IPS-15b (cell line): ENCODE data around the gene AMFR.
A peak's percentile ranks its signal among the peaks of the same experiment; 100 is the strongest.

Experiments
- H3K27me3 ChIP-seq: one replicate; pipeline ENCODE4 v1.6.1; 2013; ENCODE audit warnings: low read length; ENCODE audit not compliant: control insufficient read depth, insufficient read depth
- H3K36me3 ChIP-seq: one replicate; pipeline ENCODE4 v1.6.1; 2013; ENCODE audit warnings: low read length; ENCODE audit not compliant: control insufficient read depth, insufficient read depth
- H3K4me1 ChIP-seq: one replicate; pipeline ENCODE4 v1.6.1; 2013; ENCODE audit warnings: mild to moderate bottlenecking, low read length; ENCODE audit not compliant: control insufficient read depth, insufficient read depth
- H3K4me3 ChIP-seq: one replicate; pipeline ENCODE4 v1.5.1; 2013; ENCODE audit warnings: low read depth, low read length
- H3K9ac ChIP-seq: one replicate; pipeline ENCODE4 v1.6.1; 2013; ENCODE audit warnings: low read depth, mild to moderate bottlenecking, low read length
- H3K9me3 ChIP-seq: one replicate; pipeline ENCODE4 v1.6.1; 2013; ENCODE audit warnings: mild to moderate bottlenecking, low read length; ENCODE audit not compliant: control insufficient read depth, insufficient read depth

AMFR gene

DNA sequence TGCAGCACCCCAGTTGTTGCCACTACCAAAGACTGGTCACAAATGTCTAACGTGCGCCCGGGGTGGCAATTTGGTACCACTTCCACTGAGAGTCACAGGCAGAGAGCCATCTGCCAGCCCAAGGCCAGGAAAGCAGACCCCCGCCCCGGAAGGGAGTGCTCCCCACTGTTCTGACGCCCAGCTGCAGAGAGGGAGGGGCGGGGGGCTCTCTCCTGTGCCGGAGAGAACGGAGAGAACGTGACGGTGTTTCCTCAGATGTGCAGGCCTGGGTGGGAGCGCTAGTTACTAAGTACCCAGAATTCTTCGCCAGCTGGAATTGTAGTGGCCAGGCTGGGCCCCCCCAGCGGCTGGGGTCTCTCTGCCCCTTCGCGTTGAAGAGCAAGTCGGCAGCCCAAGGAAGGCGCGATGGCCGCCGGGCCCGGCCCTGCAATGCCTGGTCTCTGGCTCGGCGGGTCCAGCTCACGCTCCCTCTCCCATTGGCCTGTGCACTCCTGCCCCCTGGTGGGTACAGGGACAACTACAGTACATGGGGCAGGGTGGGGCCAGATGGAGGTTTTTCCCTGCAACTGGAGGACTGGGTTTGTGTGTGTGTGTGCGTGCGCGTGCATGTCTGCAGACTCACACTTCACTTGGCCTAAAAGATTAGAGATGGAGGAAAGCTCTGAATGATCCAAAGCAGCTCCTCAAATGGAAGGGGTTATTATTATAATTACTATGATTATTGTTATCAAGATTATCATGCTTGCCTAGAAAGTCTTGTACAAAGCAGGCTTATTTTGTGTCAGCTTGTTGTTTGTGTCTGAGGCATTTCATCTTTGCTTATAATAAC lies 107.1 kb downstream of the AMFR start:
- H3K9ac ChIP-seq: peak overlapping the region; percentile 60
- peak overlapping the region; percentile 45 for H3K4me3 ChIP-seq

DNA sequence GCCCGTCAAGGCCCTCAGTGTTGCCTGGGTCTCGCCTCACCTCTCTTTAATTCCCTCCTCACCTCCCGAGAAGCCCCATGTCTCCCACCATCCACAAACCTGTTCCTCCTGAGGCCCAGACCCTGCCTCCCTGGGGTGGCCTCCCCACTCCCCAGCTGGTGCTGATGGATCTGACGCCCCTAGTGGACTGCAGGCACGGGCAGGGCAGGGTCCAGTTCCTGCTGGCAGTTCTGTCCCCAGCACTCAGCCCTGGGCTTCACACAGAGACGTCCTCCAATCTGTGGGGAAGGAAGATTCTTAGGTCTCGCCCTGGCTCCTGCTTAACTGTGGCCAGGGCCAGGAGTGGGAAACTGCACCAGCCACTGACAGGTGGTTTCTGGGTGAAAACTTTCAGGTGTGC lies 108.8 kb downstream of the AMFR start:
- peaks cover 7% of the 10 kb centered on the region for H3K27me3 ChIP-seq

More for the DNA sequence above, 107.1 kb downstream of the AMFR start:
- H3K9me3 ChIP-seq: no peaks in the 10 kb centered on the region
- no peaks in the 10 kb centered on the region for H3K4me1 ChIP-seq
- H3K27me3 ChIP-seq: peaks cover 7% of the 10 kb centered on the region
- H3K36me3 ChIP-seq: no peaks in the 10 kb centered on the region

GRCh38 chr16:56315955-56316354 lies 109.4 kb downstream of the AMFR start:
- Histone ChIP-seq H3K4me1 (no peaks in the 10 kb centered on the region), H3K9me3 (no peaks in the 10 kb centered on the region), H3K27me3 (peaks cover 7% of the 10 kb centered on the region), H3K4me3 (no peak overlapping the region), H3K36me3 (no peaks in the 10 kb centered on the region), H3K9ac (no peak overlapping the region)

More for the DNA sequence above, 108.8 kb downstream of the AMFR start:
- H3K9ac ChIP-seq: no peak overlapping the region
- H3K4me3 ChIP-seq: no peak overlapping the region
- no peaks in the 10 kb centered on the region for H3K9me3 ChIP-seq
- no peaks in the 10 kb centered on the region for H3K36me3 ChIP-seq
- H3K4me1 ChIP-seq: no peaks in the 10 kb centered on the region

DNA sequence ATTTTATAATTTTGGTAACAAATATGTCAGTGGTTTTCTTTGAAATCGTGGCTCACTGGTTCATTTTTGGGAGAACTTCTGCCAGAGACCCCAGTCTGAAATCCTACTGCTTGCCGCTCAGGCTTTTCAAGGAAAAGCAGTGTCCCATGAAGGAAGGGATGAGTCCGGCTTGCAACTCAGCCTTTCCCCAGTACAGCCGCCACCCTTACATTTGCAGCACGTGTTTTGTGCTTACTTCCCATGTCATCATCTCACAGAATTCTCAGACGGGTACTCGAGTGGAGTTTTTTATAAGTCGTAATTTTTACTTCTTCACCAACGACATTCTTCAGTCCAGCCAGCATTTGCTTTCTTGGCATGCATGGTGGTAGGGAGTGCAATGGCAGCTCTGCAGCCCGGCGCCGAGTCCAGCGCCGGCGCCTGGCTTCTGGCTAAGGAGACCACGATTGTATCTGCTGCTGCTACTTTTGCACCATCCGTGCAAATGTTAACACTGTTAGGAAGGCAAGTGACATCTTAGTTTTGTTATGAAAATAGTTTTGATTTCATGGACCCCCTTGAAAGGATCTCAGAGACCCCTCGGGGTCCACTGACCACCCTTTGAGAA lies 111.0 kb downstream of the AMFR start:
- no peaks in the 10 kb centered on the region for H3K4me1 ChIP-seq
- H3K27me3 ChIP-seq: peaks cover 7% of the 10 kb centered on the region
- H3K36me3 ChIP-seq: no peaks in the 10 kb centered on the region
- H3K9me3 ChIP-seq: no peaks in the 10 kb centered on the region
- no peak overlapping the region for H3K9ac ChIP-seq
- H3K4me3 ChIP-seq: no peak overlapping the region

DNA sequence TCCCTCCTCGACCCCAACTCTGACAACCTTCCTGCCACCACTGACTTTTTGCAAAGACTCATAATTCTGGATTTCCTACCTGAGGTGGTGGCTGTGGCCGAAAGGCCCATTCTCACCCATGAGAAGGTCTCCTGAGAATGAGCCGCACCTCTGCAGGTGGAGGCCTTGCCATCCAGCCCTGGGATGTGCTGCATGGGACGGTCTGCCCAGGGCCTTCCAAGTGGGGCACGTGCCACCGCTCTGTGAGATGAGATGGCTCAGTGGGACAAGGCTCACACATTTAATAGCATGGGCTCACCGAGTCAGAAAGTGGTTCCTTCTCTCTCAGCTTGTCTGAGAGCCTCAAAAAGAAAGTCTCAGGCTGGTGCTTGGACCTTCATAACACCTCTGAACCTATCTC lies 112.8 kb downstream of the AMFR start:
- no peaks in the 10 kb centered on the region for H3K36me3 ChIP-seq
- peaks cover 5% of the 10 kb centered on the region for H3K27me3 ChIP-seq
- H3K9ac ChIP-seq: no peak overlapping the region
- no peaks in the 10 kb centered on the region for H3K9me3 ChIP-seq
- H3K4me3 ChIP-seq: no peak overlapping the region
- no peaks in the 10 kb centered on the region for H3K4me1 ChIP-seq

GRCh38 chr16:56312028-56312300 lies 113.4 kb downstream of the AMFR start:
- Histone ChIP-seq H3K4me1 (no peaks in the 10 kb centered on the region), H3K27me3 (no peaks in the 10 kb centered on the region), H3K9ac (no peak overlapping the region), H3K4me3 (no peak overlapping the region), H3K36me3 (no peaks in the 10 kb centered on the region), H3K9me3 (no peaks in the 10 kb centered on the region)
